ENCODE data around the gene SLC16A9. TPM values are rescaled to one million over a fixed set of nuclear protein-coding genes. Genes with fewer than 3 reads are reported as not detected.

The SLC16A9 gene
- total and polyA plus RNA-seq, 5 donors from 2014 or later, result 0.29 to 0.42 TPM; not detected in 3

DNA sequence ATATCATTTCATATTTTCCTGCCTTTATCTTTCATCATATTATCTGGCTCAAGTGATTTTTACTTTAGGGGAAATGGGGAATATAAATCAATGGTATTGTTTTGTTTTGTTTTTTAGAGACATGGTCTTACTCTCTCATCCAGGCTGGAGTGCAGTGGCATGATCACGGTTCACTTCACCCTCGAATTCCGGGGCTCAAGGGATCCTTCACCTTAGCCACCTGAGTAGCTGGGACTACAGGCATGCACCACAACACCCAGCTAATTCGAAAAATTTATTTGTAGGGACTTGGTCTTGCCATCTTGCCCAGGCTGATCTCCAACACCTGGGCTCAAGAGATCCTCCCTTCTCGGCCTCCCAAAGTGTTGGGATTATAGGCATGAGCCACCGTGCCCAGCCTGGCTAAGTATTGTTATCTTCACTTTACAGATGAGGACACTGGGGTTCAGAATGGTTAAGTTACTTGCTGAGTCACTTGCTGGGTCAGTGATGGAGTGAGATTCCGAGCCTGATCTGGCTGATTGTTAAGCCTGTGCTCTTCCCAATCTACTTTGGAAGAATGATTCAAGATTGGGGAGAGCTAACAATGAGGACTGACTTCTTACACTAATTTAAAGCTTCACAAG lies 3.7 kb upstream of the SLC16A9 start:
- ATAC-seq (ENCODE audit: low read depth in 2 of 2), result no peak

DNA sequence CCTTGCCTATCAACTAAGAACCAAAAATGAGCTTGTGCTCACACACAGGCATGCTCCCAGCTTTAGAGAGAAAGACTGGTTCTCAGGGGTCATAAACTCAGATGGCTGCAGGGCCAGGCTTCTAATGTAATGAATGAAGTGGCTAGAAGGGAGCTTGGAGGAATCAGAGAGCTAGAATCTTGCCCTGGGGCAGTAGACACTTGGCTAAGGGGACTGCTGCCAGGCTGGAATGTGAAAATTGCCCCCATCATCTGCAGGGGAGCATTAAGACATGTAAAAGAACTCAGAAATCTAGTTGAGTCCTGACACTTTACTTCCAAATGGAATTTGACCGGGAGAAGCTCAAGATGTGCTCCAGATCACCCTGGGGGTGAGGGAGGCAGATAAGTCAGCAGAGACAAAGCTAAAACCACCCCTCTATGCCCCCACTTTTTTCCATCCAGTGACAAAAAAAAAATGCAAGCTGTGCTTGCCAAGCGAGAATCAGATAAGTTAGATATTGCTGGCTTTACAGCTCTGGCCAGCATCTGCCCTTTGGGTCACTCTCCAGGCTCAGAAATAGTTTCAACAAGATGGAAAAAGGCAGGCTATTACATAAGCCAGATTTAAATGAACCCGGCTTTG lies 2.3 kb upstream of the SLC16A9 start:
- no peak overlapping the region for H3K4me3 Mint-ChIP-seq
- no peak overlapping the region for H3K27ac ChIP-seq (ENCODE audit: insufficient read depth, low read length, poor library complexity, severe bottlenecking)
- peaks cover 57% of the 10 kb centered on the region for H3K27me3 Mint-ChIP-seq
- no peak for ATAC-seq (ENCODE audit: low read depth in 2 of 2)
- H3K9me3 ChIP-seq (ENCODE audit: control insufficient read depth in 2 of 2, low read length in 2 of 2), result no peaks in the 10 kb centered on the region
- H3K27me3 ChIP-seq (ENCODE audit: control insufficient read depth, insufficient read depth, low read length), result peaks cover 22% of the 10 kb centered on the region
- peaks cover 0 to under 1% (median 0%) of the 10 kb centered on the region in 7 donors for H3K9me3 Mint-ChIP-seq
- DNase-seq, result no peak
- no peaks in the 10 kb centered on the region for H3K4me1 Mint-ChIP-seq
- H3K36me3 Mint-ChIP-seq, result no peaks in the 10 kb centered on the region
- no peak overlapping the region for H3K4me3 ChIP-seq (ENCODE audit: low read depth, low read length)
- no peaks in the 10 kb centered on the region for H3K36me3 ChIP-seq (ENCODE audit: control insufficient read depth, insufficient read depth, low read length)
- no peaks in the 10 kb centered on the region for H3K4me1 ChIP-seq (ENCODE audit: control insufficient read depth, insufficient read depth, low read length, poor library complexity, severe bottlenecking)
- H3K27ac Mint-ChIP-seq, result no peak overlapping the region

More for the DNA sequence above, 3.7 kb upstream of the SLC16A9 start:
- H3K27me3 ChIP-seq (ENCODE audit: control insufficient read depth, insufficient read depth, low read length), result peaks cover 18% of the 10 kb centered on the region
- H3K27ac Mint-ChIP-seq, result no peak overlapping the region
- peaks cover 44% of the 10 kb centered on the region for H3K27me3 Mint-ChIP-seq
- H3K4me3 ChIP-seq (ENCODE audit: low read depth, low read length), result no peak overlapping the region
- H3K4me3 Mint-ChIP-seq, result no peak overlapping the region
- H3K36me3 ChIP-seq (ENCODE audit: control insufficient read depth, insufficient read depth, low read length), result no peaks in the 10 kb centered on the region
- no peak for DNase-seq
- H3K9me3 ChIP-seq (ENCODE audit: control insufficient read depth in 2 of 2, low read length in 2 of 2), result no peaks in the 10 kb centered on the region
- H3K9me3 Mint-ChIP-seq, result no peaks in the 10 kb centered on the region
- H3K27ac ChIP-seq (ENCODE audit: insufficient read depth, low read length, poor library complexity, severe bottlenecking), result no peak overlapping the region
- H3K4me1 Mint-ChIP-seq, result no peaks in the 10 kb centered on the region
- no peaks in the 10 kb centered on the region for H3K36me3 Mint-ChIP-seq
- H3K4me1 ChIP-seq (ENCODE audit: control insufficient read depth, insufficient read depth, low read length, poor library complexity, severe bottlenecking), result no peaks in the 10 kb centered on the region

DNA sequence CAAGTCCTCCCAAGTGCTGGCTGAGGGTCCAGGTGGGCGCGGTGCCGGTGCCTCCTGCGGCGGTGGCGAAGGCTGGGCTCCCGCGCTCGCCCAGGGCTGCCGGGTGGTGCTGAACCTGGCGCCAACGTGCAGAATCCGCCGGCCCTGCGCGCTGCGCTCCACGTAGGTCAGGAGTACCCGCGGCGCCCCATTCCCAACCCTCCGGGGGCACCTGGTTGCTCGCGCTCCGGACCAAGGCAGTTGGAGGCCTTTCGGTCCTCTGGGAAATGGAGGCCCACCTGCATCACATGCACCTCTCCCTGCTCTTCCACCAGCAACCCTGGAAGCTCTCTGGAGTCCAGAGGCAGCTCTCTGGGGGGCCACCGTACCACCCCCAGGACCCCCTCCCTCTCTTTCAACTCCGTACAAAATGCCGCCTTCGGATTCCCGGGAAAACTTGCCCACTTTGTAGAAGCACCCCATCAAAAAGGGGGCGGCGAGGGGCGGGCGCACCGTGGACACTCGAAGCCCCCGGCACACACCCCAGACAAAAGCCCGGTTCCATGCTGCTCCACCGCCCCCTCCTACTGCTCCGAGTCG lies 745 bp downstream of the SLC16A9 start:
- no peak for ATAC-seq (ENCODE audit: low read depth in 2 of 2)
- no peak overlapping the region for H3K4me3 ChIP-seq (ENCODE audit: low read depth, low read length)
- peaks cover 0 to 1% (median 0%) of the 10 kb centered on the region in 7 donors for H3K9me3 Mint-ChIP-seq
- no peak overlapping the region for H3K27ac ChIP-seq (ENCODE audit: insufficient read depth, low read length, poor library complexity, severe bottlenecking)
- H3K4me3 Mint-ChIP-seq, result no peak overlapping the region
- peaks cover 20% of the 10 kb centered on the region for H3K27me3 ChIP-seq (ENCODE audit: control insufficient read depth, insufficient read depth, low read length)
- H3K4me1 ChIP-seq (ENCODE audit: control insufficient read depth, insufficient read depth, low read length, poor library complexity, severe bottlenecking), result no peaks in the 10 kb centered on the region
- no peaks in the 10 kb centered on the region for H3K9me3 ChIP-seq (ENCODE audit: control insufficient read depth in 2 of 2, low read length in 2 of 2)
- no peaks in the 10 kb centered on the region for H3K4me1 Mint-ChIP-seq
- no peaks in the 10 kb centered on the region for H3K36me3 ChIP-seq (ENCODE audit: control insufficient read depth, insufficient read depth, low read length)
- H3K27me3 Mint-ChIP-seq, result peaks cover 54% of the 10 kb centered on the region
- no peak for DNase-seq
- H3K36me3 Mint-ChIP-seq, result no peaks in the 10 kb centered on the region
- no peak overlapping the region for H3K27ac Mint-ChIP-seq

DNA sequence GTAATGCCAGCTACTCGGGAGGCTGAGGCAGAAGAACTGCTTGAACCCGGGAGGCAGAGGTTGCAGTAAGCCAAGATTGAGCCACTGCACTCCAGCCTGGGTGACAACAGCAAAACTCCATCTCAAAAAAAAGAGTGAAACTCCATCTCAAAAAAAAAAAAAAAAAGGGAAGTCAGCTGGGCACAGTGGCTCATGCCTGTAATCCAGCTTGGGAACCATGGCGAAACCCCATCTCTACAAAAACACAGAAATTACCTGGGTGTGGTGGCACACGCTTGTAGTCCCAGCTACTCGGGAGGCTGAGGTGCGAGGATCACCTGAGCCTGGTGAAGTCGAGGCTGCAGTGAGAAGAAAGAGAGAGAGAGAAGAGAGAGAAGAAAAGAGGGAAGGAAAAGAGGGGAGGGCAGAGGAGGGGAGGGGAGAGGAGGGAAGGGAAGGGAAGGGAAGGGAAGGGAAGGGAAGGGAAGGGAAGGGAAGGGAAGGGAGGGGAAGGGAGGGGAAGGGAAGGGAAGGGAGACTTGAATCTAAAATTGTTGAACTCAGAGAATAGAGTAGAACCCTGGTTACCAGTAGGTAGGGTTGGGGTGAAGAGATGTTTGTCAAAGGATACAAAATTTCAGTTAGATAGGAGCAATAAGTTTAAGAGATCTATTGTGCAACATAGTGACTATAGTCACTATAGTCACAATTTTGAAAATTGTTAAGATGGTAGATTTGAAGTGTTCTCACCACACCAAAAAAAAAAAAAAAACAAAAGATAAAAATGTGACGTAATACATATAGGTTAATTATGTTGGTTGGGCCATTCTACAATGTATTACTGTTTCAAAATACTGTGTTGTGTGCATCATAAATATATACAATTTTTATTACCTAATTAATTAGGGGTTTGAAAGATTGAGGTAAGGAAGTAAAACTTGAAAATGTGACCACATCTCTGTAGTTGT lies 2.5 kb downstream of the SLC16A9 start:
- ATAC-seq (ENCODE audit: low read depth in 2 of 2), result no peak
- Mint-ChIP-seq H3K27ac (no peak overlapping the region), H3K36me3 (no peaks in the 10 kb centered on the region), H3K9me3 (peaks cover 0 to 1% (median 0%) of the 10 kb centered on the region in 7 donors), H3K4me1 (no peaks in the 10 kb centered on the region), H3K4me3 (no peak overlapping the region), H3K27me3 (peaks cover 43% of the 10 kb centered on the region)
- H3K4me3 ChIP-seq (ENCODE audit: low read depth, low read length), result no peak overlapping the region
- DNase-seq, result no peak
- no peaks in the 10 kb centered on the region for H3K4me1 ChIP-seq (ENCODE audit: control insufficient read depth, insufficient read depth, low read length, poor library complexity, severe bottlenecking)
- no peaks in the 10 kb centered on the region for H3K36me3 ChIP-seq (ENCODE audit: control insufficient read depth, insufficient read depth, low read length)
- no peaks in the 10 kb centered on the region for H3K9me3 ChIP-seq (ENCODE audit: control insufficient read depth in 2 of 2, low read length in 2 of 2)
- no peak overlapping the region for H3K27ac ChIP-seq (ENCODE audit: insufficient read depth, low read length, poor library complexity, severe bottlenecking)
- H3K27me3 ChIP-seq (ENCODE audit: control insufficient read depth, insufficient read depth, low read length), result peaks cover 17% of the 10 kb centered on the region

GRCh38 chr10:59705931-59706330 lies 3.7 kb downstream of the SLC16A9 start:
- Histone ChIP-seq H3K4me1 (ENCODE audit: control insufficient read depth, insufficient read depth, low read length, poor library complexity, severe bottlenecking) (no peaks in the 10 kb centered on the region), H3K27ac (ENCODE audit: insufficient read depth, low read length, poor library complexity, severe bottlenecking) (no peak overlapping the region), H3K9me3 (ENCODE audit: control insufficient read depth in 2 of 2, low read length in 2 of 2) (no peaks in the 10 kb centered on the region), H3K36me3 (ENCODE audit: control insufficient read depth, insufficient read depth, low read length) (no peaks in the 10 kb centered on the region), H3K27me3 (ENCODE audit: control insufficient read depth, insufficient read depth, low read length) (peaks cover 12% of the 10 kb centered on the region), H3K4me3 (ENCODE audit: low read depth, low read length) (no peak overlapping the region)
- ATAC-seq (ENCODE audit: low read depth in 2 of 2), result no peak
- peaks cover 0 to 1% (median 0%) of the 10 kb centered on the region in 7 donors for H3K9me3 Mint-ChIP-seq
- no peaks in the 10 kb centered on the region for H3K4me1 Mint-ChIP-seq
- no peaks in the 10 kb centered on the region for H3K36me3 Mint-ChIP-seq
- H3K27me3 Mint-ChIP-seq, result peaks cover 32% of the 10 kb centered on the region
- no peak overlapping the region for H3K27ac Mint-ChIP-seq
- H3K4me3 Mint-ChIP-seq, result no peak overlapping the region
- DNase-seq, result no peak

DNA sequence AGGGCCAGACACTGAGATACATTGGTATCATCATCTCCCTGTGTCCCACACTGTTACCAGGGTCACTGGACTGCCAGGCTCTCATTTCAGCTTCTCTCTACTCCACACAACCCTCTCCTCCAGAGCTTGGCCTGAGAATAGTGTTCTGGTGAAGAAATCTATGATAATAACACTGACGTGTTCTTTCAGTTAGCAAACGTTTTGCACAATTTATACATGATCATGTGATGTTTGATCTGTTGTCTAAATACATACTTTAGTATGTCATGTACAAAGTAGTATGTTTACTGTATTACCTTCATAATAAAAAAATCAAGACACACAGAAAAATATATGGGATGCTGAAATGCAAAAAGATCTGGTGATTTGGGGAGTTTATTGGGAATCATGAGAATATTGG lies 5.0 kb downstream of the SLC16A9 start:
- H3K4me3 ChIP-seq (ENCODE audit: low read depth, low read length), result no peak overlapping the region
- peaks cover 26% of the 10 kb centered on the region for H3K27me3 Mint-ChIP-seq
- no peak overlapping the region for H3K27ac ChIP-seq (ENCODE audit: insufficient read depth, low read length, poor library complexity, severe bottlenecking)
- H3K36me3 Mint-ChIP-seq, result no peaks in the 10 kb centered on the region
- H3K4me1 Mint-ChIP-seq, result no peaks in the 10 kb centered on the region
- DNase-seq (no peak), ATAC-seq (ENCODE audit: low read depth in 2 of 2) (no peak)
- H3K9me3 ChIP-seq (ENCODE audit: control insufficient read depth in 2 of 2, low read length in 2 of 2), result no peaks in the 10 kb centered on the region
- peaks cover 0 to 1% (median 0%) of the 10 kb centered on the region in 7 donors for H3K9me3 Mint-ChIP-seq
- no peak overlapping the region for H3K27ac Mint-ChIP-seq
- H3K27me3 ChIP-seq (ENCODE audit: control insufficient read depth, insufficient read depth, low read length), result peaks cover 9% of the 10 kb centered on the region
- H3K4me1 ChIP-seq (ENCODE audit: control insufficient read depth, insufficient read depth, low read length, poor library complexity, severe bottlenecking), result no peaks in the 10 kb centered on the region
- no peaks in the 10 kb centered on the region for H3K36me3 ChIP-seq (ENCODE audit: control insufficient read depth, insufficient read depth, low read length)
- no peak overlapping the region for H3K4me3 Mint-ChIP-seq

DNA sequence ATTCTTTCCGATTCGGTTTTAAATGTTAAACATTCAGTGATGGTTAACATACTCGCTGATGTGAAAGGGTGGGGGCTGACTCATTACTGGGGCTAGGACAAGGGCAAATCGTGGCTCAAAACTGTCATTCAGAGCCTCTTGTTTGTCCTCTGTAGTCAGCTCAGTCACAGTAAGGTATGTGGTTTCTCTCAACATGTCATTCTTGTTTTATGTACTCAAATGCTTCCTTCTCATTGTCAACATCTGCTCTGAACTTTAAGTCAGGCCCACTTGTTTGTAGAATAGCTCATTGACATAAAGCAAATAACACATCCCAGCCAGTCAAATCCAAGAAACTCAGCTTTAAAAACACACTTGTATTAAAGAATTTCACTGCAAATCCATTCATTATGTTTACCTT lies 7.3 kb downstream of the SLC16A9 start:
- H3K4me1 ChIP-seq (ENCODE audit: control insufficient read depth, insufficient read depth, low read length, poor library complexity, severe bottlenecking), result no peaks in the 10 kb centered on the region
- Mint-ChIP-seq H3K4me1 (no peaks in the 10 kb centered on the region), H3K9me3 (peaks cover 0 to 1% (median 0%) of the 10 kb centered on the region in 7 donors), H3K4me3 (no peak overlapping the region), H3K27ac (no peak overlapping the region), H3K27me3 (peaks cover 20% of the 10 kb centered on the region), H3K36me3 (no peaks in the 10 kb centered on the region)
- H3K36me3 ChIP-seq (ENCODE audit: control insufficient read depth, insufficient read depth, low read length), result no peaks in the 10 kb centered on the region
- no peak overlapping the region for H3K27ac ChIP-seq (ENCODE audit: insufficient read depth, low read length, poor library complexity, severe bottlenecking)
- no peaks in the 10 kb centered on the region for H3K9me3 ChIP-seq (ENCODE audit: control insufficient read depth in 2 of 2, low read length in 2 of 2)
- no peak for DNase-seq
- no peak for ATAC-seq (ENCODE audit: low read depth in 2 of 2)
- no peak overlapping the region for H3K4me3 ChIP-seq (ENCODE audit: low read depth, low read length)
- H3K27me3 ChIP-seq (ENCODE audit: control insufficient read depth, insufficient read depth, low read length), result no peaks in the 10 kb centered on the region

Measured in CD4-positive, CD25-positive, alpha-beta regulatory T cell (primary cell).